GM23248 (cell line): ENCODE results near the gene OVOL1. TPM values are rescaled to one million over a fixed set of nuclear protein-coding genes. Genes with fewer than 3 reads are reported as not detected.
"Not testable (repeated sequence)": the region's sequence is repeated elsewhere in the genome, so short reads cannot be mapped to it uniquely, and the experiment has no call there.

Experiments
- DNase-seq: peaks from one replicate; pipeline ENCODE4 v3.0.0-alpha.2; 2015
- H2AFZ ChIP-seq: fragments of 200-600 bp; sonication (generic); 2 replicates; pipeline ENCODE4 v1.6.1; 2016; ENCODE audit warnings: antibody characterized with exemption
- H3F3A ChIP-seq: fragments of 200-600 bp; sonication (generic); 2 replicates; pipeline ENCODE4 v1.6.1; 2016; ENCODE audit warnings: mild to moderate bottlenecking, antibody characterized with exemption, mixed run types; ENCODE audit not compliant: insufficient read depth
- H3K27ac ChIP-seq: fragments of 200-600 bp; sonication (generic); 2 replicates; pipeline ENCODE4 v1.5.1; 2016; ENCODE audit warnings: mild to moderate bottlenecking
- H3K27me3 ChIP-seq: fragments of 200-600 bp; sonication (generic); replicated peaks from 2 replicates; pipeline ENCODE4 v1.6.1; 2016; ENCODE audit warnings: mild to moderate bottlenecking; ENCODE audit not compliant: insufficient read depth
- H3K36me3 ChIP-seq: fragments of 200-600 bp; sonication (generic); 2 replicates; pipeline ENCODE4 v1.6.1; 2016; ENCODE audit warnings: low read depth, mild to moderate bottlenecking
- H3K4me1 ChIP-seq: fragments of 200-600 bp; sonication (generic); 2 replicates; pipeline ENCODE4 v1.6.1; 2016; ENCODE audit warnings: mild to moderate bottlenecking; ENCODE audit not compliant: insufficient read depth
- H3K4me2 ChIP-seq: fragments of 200-600 bp; sonication (generic); one replicate; pipeline ENCODE4 v1.6.1; 2016; ENCODE audit warnings: mild to moderate bottlenecking; ENCODE audit not compliant: unreplicated experiment
- H3K4me3 ChIP-seq: fragments of 200-600 bp; sonication (generic); 2 replicates; pipeline ENCODE4 v1.5.1; 2016; ENCODE audit warnings: mild to moderate bottlenecking
- H3K79me2 ChIP-seq: fragments of 200-600 bp; sonication (generic); 2 replicates; pipeline ENCODE4 v1.6.1; 2016; ENCODE audit warnings: mild to moderate bottlenecking; ENCODE audit not compliant: insufficient read depth
- H3K9ac ChIP-seq: fragments of 200-600 bp; sonication (generic); 2 replicates; pipeline ENCODE4 v1.6.1; 2016; ENCODE audit warnings: mild to moderate bottlenecking
- H3K9me2 ChIP-seq: fragments of 200-600 bp; sonication (generic); 2 replicates; pipeline ENCODE4 v1.6.1; 2016; ENCODE audit warnings: mixed run types, mild to moderate bottlenecking, moderate library complexity; ENCODE audit not compliant: insufficient read depth
- H3K9me3 ChIP-seq: fragments of 200-600 bp; sonication (generic); one replicate; pipeline ENCODE4 v1.6.1; 2017; ENCODE audit warnings: low read depth
- H4K20me1 ChIP-seq: fragments of 200-600 bp; sonication (generic); 2 replicates; pipeline ENCODE4 v1.6.0; 2016; ENCODE audit not compliant: insufficient read depth
- EZH2 ChIP-seq: fragments of 200-600 bp; sonication (generic); IDR thresholded peaks from 2 replicates; pipeline ENCODE4 v1.6.1; 2018; ENCODE audit warnings: antibody characterized with exemption, mild to moderate bottlenecking; ENCODE audit not compliant: insufficient read depth, poor library complexity, severe bottlenecking
- EZH2phosphoT487 ChIP-seq: fragments of 200-600 bp; sonication (generic); IDR thresholded peaks from 2 replicates; pipeline ENCODE4 v1.6.1; 2018; ENCODE audit warnings: antibody characterized with exemption, moderate library complexity, mild to moderate bottlenecking, low read depth; ENCODE audit not compliant: insufficient read depth
- WGBS, 2 experiments: methylation state at CpG; one replicate each; pipeline ENCODE4 v1.1.6; 2015 to 2017; ENCODE audit warnings: low lambda C conversion rate in 2 of 2, low coverage in 1 of 2; ENCODE audit errors: missing lambda C conversion rate in 2 of 2; 5-methylcytosine and 5-hydroxymethylcytosine counted together
- in situ Hi-C: fragments of 300-500 bp; cut with MboI; formaldehyde crosslinking; loops from 2 replicates; pipeline ENCODE4 v1.15.0; 2020
- polyA plus RNA-seq: library from polyadenylated mRNA; unstranded; fragments of >200 nt; fragmentation: Nextera tagmentation; extraction: Ambion mirVana; gene quantifications from 2 replicates; pipeline ENCODE4 v1.2.1, GENCODE V29; 2016
- total RNA-seq: library from RNA; depleted of rRNA; stranded (reverse); fragments of >200 nt; shearing (Covaris generic); gene quantifications from 2 replicates; pipeline ENCODE4 v1.2.3, GENCODE V29; 2014

The OVOL1 gene
- total and polyA plus RNA-seq, 2 experiments from 2014 or later: not detected

- Histone ChIP-seq H3K4me1 (no peaks in the 10 kb centered on the region), H3K4me2 (no peak overlapping the region), H3K4me3 (no peak overlapping the region), H3K27ac (no peak overlapping the region), H3K9me2 (no peaks in the 10 kb centered on the region), H3K27me3 (no peaks in the 10 kb centered on the region; the same call in 1 of the 2 replicates), H3K79me2 (no peaks in the 10 kb centered on the region), H3K36me3 (no peaks in the 10 kb centered on the region), H4K20me1 (no peaks in the 10 kb centered on the region), H2AFZ (no peak overlapping the region), H3K9ac (no peak overlapping the region), H3K9me3 (no peaks in the 10 kb centered on the region), H3F3A (no peaks in the 10 kb centered on the region)
- in situ Hi-C loops: no loop called here
- DNase-seq: no peak
- TF ChIP-seq EZH2phosphoT487 (no peak), EZH2 (no peak)
- 74 to 75% methylated on average over 9 to 10 of the region's 10 CpGs for WGBS, 2 experiments
These were observed 43.2 kb upstream of the OVOL1 start for GRCh38 chr11:65743681-65744025.

GRCh38 chr11:65744026-65744698 is 42.7 kb upstream of the OVOL1 start:
- H3K9me2 ChIP-seq: no peaks in the 10 kb centered on the region
- WGBS, 2 experiments: 53 to 59% methylated on average over 16 to 17 of the region's 18 CpGs
- TF ChIP-seq EZH2phosphoT487 (no peak), EZH2 (no peak)
- no peaks in the 10 kb centered on the region for H3K4me1 ChIP-seq
- no peak overlapping the region for H3K9ac ChIP-seq
- no peaks in the 10 kb centered on the region for H4K20me1 ChIP-seq
- peak; percentile 59 for DNase-seq
- no peak overlapping the region for H3K27ac ChIP-seq
- H3K36me3 ChIP-seq: no peaks in the 10 kb centered on the region
- H3K79me2 ChIP-seq: no peaks in the 10 kb centered on the region
- in situ Hi-C loops: no loop called here
- no peak overlapping the region for H3K4me2 ChIP-seq
- peaks cover 4% of the 10 kb centered on the region for H3K27me3 ChIP-seq
- H3F3A ChIP-seq: no peaks in the 10 kb centered on the region
- no peak overlapping the region for H2AFZ ChIP-seq
- H3K9me3 ChIP-seq: no peaks in the 10 kb centered on the region
- no peak overlapping the region for H3K4me3 ChIP-seq

DNA sequence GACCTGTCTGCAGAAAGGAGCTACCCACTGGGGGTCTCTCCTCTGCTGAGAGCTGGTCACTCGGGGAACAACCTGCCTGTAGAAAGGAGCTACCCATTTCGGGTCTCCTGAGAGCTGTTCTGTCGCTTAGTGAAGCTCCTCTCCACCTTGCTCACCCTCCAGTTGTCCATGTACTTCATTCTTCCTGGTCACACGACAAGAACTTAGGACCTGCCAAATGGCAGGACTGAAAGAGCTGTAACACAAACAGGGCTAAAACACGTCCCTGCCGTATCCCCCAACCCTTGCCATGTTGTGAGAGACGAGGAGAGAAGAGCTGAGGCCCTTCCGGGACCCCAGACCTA is 42.2 kb upstream of the OVOL1 start:
- in situ Hi-C loops: no loop called here
- 70 to 76% methylated on average over 8 of the region's 8 CpGs for WGBS, 2 experiments
- Histone ChIP-seq H3K27me3 (peaks cover 9% of the 10 kb centered on the region), H3K4me1 (no peaks in the 10 kb centered on the region), H3K4me3 (no peak overlapping the region), H2AFZ (no peak overlapping the region), H3K9ac (no peak overlapping the region), H3F3A (no peaks in the 10 kb centered on the region), H3K4me2 (no peak overlapping the region), H3K9me3 (no peaks in the 10 kb centered on the region), H3K79me2 (no peaks in the 10 kb centered on the region), H4K20me1 (no peaks in the 10 kb centered on the region), H3K9me2 (no peaks in the 10 kb centered on the region), H3K27ac (no peak overlapping the region), H3K36me3 (no peaks in the 10 kb centered on the region)
- TF ChIP-seq EZH2: no peak
- no peak for TF ChIP-seq EZH2phosphoT487
- no peak for DNase-seq

DNA sequence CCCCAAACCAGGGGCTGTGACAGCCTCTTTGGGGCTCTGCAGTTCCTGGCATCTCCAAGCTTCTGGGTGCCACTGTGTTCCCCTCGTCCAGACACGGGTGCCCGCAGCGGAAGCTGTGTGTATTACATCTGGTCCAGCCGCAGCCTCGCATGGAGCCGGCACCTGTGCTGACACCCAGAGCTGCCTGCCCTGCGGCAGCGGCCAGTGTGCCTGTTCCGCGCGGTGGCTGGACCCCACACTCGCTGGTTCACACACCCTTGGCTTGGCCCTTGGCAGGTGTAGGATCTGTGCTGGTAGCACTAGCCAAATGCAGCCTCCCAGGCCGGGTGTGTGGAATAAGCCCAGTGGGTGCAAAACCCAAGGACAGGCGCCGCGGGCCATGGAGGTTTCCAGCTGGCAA is 41.8 kb upstream of the OVOL1 start:
- TF ChIP-seq EZH2phosphoT487 (no peak), EZH2 (no peak)
- Histone ChIP-seq H3K79me2 (no peaks in the 10 kb centered on the region), H3K4me3 (no peak overlapping the region), H3F3A (no peaks in the 10 kb centered on the region), H3K4me1 (no peaks in the 10 kb centered on the region), H3K27me3 (peaks cover 10% of the 10 kb centered on the region), H2AFZ (no peak overlapping the region), H3K9me3 (no peaks in the 10 kb centered on the region), H3K9me2 (no peaks in the 10 kb centered on the region), H3K4me2 (no peak overlapping the region), H3K27ac (no peak overlapping the region), H3K36me3 (no peaks in the 10 kb centered on the region), H4K20me1 (no peaks in the 10 kb centered on the region), H3K9ac (no peak overlapping the region)
- in situ Hi-C loops: no loop called here
- 81 to 84% methylated on average over 17 of the region's 17 CpGs for WGBS, 2 experiments
- no peak for DNase-seq

DNA sequence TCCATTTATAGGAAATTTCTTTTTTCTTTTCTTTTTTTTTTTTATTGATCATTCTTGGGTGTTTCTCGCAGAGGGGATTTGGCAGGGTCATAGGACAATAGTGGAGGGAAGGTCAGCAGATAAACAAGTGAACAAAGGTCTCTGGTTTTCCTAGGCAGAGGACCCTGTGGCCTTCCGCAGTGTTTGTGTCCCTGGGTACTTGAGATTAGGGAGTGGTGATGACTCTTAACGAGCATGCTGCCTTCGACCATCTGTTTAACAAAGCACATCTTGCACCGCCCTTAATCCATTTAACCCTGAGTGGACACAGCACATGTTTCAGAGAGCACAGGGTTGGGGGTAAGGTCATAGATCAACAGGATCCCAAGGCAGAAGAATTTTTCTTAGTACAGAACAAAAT is 24.7 kb upstream of the OVOL1 start:
- H4K20me1 ChIP-seq, H3K9ac ChIP-seq, H3K9me3 ChIP-seq: not testable (repeated sequence)

DNA sequence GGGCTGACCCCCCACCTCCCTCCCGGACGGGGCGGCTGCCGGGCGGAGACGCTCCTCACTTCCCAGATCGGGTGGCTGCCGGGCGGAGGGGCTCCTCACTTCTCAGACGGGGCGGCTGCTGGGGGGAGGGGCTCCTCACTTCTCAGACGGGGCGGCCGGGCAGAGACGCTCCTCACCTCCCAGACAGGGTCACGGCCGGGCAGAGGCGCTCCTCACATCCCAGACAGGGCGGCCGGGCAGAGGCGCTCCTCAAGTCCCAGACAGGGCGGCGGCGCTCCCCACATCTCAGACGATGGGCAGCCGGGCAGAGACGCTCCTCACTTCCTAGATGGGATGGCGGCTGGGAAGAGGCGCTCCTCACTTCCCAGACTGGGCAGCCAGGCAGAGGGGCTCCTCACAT is 24.0 kb upstream of the OVOL1 start:
- H4K20me1 ChIP-seq, H3K9me2 ChIP-seq, H3K4me1 ChIP-seq, H3K27ac ChIP-seq, H3F3A ChIP-seq, H3K9me3 ChIP-seq, H3K4me3 ChIP-seq, H2AFZ ChIP-seq, DNase-seq, in situ Hi-C loops, H3K27me3 ChIP-seq, H3K9ac ChIP-seq, H3K36me3 ChIP-seq, H3K4me2 ChIP-seq, H3K79me2 ChIP-seq: not testable (repeated sequence)
- 93 to 94% methylated on average over 3 to 24 of the region's 29 CpGs for WGBS, 2 experiments

More for the DNA sequence above, 24.7 kb upstream of the OVOL1 start:
- H3K27ac ChIP-seq, H2AFZ ChIP-seq, H3F3A ChIP-seq, H3K4me3 ChIP-seq, in situ Hi-C loops, H3K4me2 ChIP-seq, H3K36me3 ChIP-seq, H3K4me1 ChIP-seq, DNase-seq, H3K79me2 ChIP-seq, H3K9me2 ChIP-seq, H3K27me3 ChIP-seq: not testable (repeated sequence)
- WGBS, 2 experiments: 50 to 52% methylated on average over 5 of the region's 5 CpGs
